Fibroblast of lung (primary cell): Measurements from ENCODE around the gene SUMO1. TPM values are rescaled to one million over a fixed set of nuclear protein-coding genes. Genes with fewer than 3 reads are reported as not detected.

ENCODE experiments used
- DNase-seq, 2 donors: peaks; one replicate each; pipeline versions ENCODE4 v3.0.0 to v3.0.0-alpha.2; 2010; ENCODE audit warnings: low read depth in 2 of 2
- H2AFZ ChIP-seq: 2 replicates; pipeline ENCODE4 v1.5.1; 2012; ENCODE audit warnings: low read length, control low read depth, inconsistent platforms
- H3K27ac ChIP-seq: 2 replicates; pipeline ENCODE4 v1.5.1; 2011; ENCODE audit warnings: low read length, control low read depth; ENCODE audit not compliant: insufficient read depth
- H3K27me3 ChIP-seq: 2 replicates; pipeline ENCODE4 v1.5.1; 2011; ENCODE audit warnings: mild to moderate bottlenecking, low read length; ENCODE audit not compliant: control insufficient read depth, insufficient read depth
- H3K36me3 ChIP-seq: 2 replicates; pipeline ENCODE4 v1.5.1; 2011; ENCODE audit warnings: low read length; ENCODE audit not compliant: control insufficient read depth, insufficient read depth
- H3K4me1 ChIP-seq: 2 replicates; pipeline ENCODE4 v1.5.1; 2011; ENCODE audit warnings: low read length; ENCODE audit not compliant: control insufficient read depth, insufficient read depth; ENCODE audit errors: extremely low read depth
- H3K4me2 ChIP-seq: 2 replicates; pipeline ENCODE4 v1.5.1; 2011; ENCODE audit warnings: low read length, control low read depth; ENCODE audit not compliant: insufficient read depth; ENCODE audit errors: extremely low read depth
- H3K4me3 ChIP-seq, 4 experiments: fragments of 200-600 bp in 1 of 4; sonication (generic) in 1 of 4; replicated peaks in 1 of 4; 2 replicates each; pipeline ENCODE4 v1.5.1; 2011 to 2016; ENCODE audit warnings: low read length in 4 of 4, low read depth in 3 of 4, mild to moderate bottlenecking in 3 of 4, control low read depth in 2 of 4, inconsistent platforms in 1 of 4, mixed read lengths in 1 of 4; ENCODE audit not compliant: insufficient read depth in 1 of 4; ENCODE audit errors: control extremely low read depth in 1 of 4
- H3K79me2 ChIP-seq: 2 replicates; pipeline ENCODE4 v1.5.1; 2012; ENCODE audit warnings: mild to moderate bottlenecking, low read length, inconsistent platforms; ENCODE audit not compliant: control insufficient read depth, insufficient read depth
- H3K9ac ChIP-seq: 2 replicates; pipeline ENCODE4 v1.5.1; 2011; ENCODE audit warnings: mild to moderate bottlenecking, low read length, control low read depth; ENCODE audit not compliant: insufficient read depth
- H3K9me3 ChIP-seq: 2 replicates; pipeline ENCODE4 v1.5.1; 2012; ENCODE audit warnings: low read depth, low read length; ENCODE audit not compliant: control insufficient read depth, insufficient read depth
- H4K20me1 ChIP-seq: 2 replicates; pipeline ENCODE4 v1.5.1; 2011; ENCODE audit warnings: low read length; ENCODE audit not compliant: control insufficient read depth, insufficient read depth; ENCODE audit errors: extremely low read depth
- CTCF ChIP-seq, 2 donors: IDR thresholded peaks in 1 of 2; conservative IDR thresholded peaks in 1 of 2; 1 replicate in 1 of 2; 2 replicates in 1 of 2; pipeline ENCODE4 v1.5.1; 2011 to 2012; ENCODE audit warnings: low read length in 2 of 2, control low read depth in 1 of 2, inconsistent platforms in 1 of 2, low read depth in 1 of 2, mild to moderate bottlenecking in 1 of 2
- EZH2 ChIP-seq: IDR thresholded peaks from 2 replicates; pipeline ENCODE4 v1.5.1; 2012; ENCODE audit warnings: low read length, control low read depth, mild to moderate bottlenecking; ENCODE audit errors: missing control alignments
- polyA plus RNA-seq, 2 donors: library from polyadenylated mRNA; depleted of rRNA in 1 of 2; stranded (reverse) in 1 of 2; unstranded in 1 of 2; fragments of >200 nt; gene quantifications; 2 replicates each; pipeline ENCODE4 v1.2.1, GENCODE V29; 2011 to 2012; ENCODE audit warnings: missing spikeins in 1 of 2
- total RNA-seq: library from RNA; depleted of rRNA; stranded (reverse); fragments of >200 nt; gene quantifications from 2 replicates; pipeline ENCODE4 v1.2.1, GENCODE V29; 2014

The SUMO1 gene
- total and polyA plus RNA-seq, 2 donors (not counting 1 experiment from before 2014, with no cell fraction given), result 107 to 170 TPM

- Histone ChIP-seq H3K4me1 (no peaks in the 10 kb centered on the region), H3K36me3 (no peaks in the 10 kb centered on the region), H3K27ac (no peak overlapping the region), H3K9ac (no peak overlapping the region), H2AFZ (no peak overlapping the region), H3K9me3 (no peaks in the 10 kb centered on the region), H3K79me2 (no peaks in the 10 kb centered on the region), H3K4me2 (no peak overlapping the region), H4K20me1 (no peaks in the 10 kb centered on the region), H3K27me3 (no peaks in the 10 kb centered on the region), H3K4me3 (no peak overlapping the region)
- no peak for DNase-seq
- no peak for TF ChIP-seq EZH2
- no peak for TF ChIP-seq CTCF (conservative IDR thresholded peaks at IDR 0.05 in 1 of 2, IDR thresholded peaks at IDR 0.05 in 1 of 2; ENCODE audit: low read depth in 1 of 2, low read length in 2 of 2)
Measured at GRCh38 chr2:202201220-202202160, 36.9 kb downstream of the SUMO1 start.

GRCh38 chr2:202196727-202197126, 41.7 kb downstream of the SUMO1 start:
- Histone ChIP-seq H3K27me3 (no peaks in the 10 kb centered on the region), H3K4me3 (no peak overlapping the region), H4K20me1 (no peaks in the 10 kb centered on the region), H3K9ac (no peak overlapping the region), H3K4me2 (no peak overlapping the region), H3K4me1 (no peaks in the 10 kb centered on the region), H3K27ac (no peak overlapping the region), H3K36me3 (no peaks in the 10 kb centered on the region), H2AFZ (no peak overlapping the region), H3K9me3 (no peaks in the 10 kb centered on the region), H3K79me2 (no peaks in the 10 kb centered on the region)
- DNase-seq, result no peak
- no peak for TF ChIP-seq CTCF (conservative IDR thresholded peaks at IDR 0.05 in 1 of 2, IDR thresholded peaks at IDR 0.05 in 1 of 2; ENCODE audit: low read depth in 1 of 2, low read length in 2 of 2)
- no peak for TF ChIP-seq EZH2

- no peak for TF ChIP-seq EZH2
- TF ChIP-seq CTCF (conservative IDR thresholded peaks at IDR 0.05 in 1 of 2, IDR thresholded peaks at IDR 0.05 in 1 of 2; ENCODE audit: low read depth in 1 of 2, low read length in 2 of 2), result no peak
- H3K27ac ChIP-seq, result no peak overlapping the region
- H3K27me3 ChIP-seq, result no peaks in the 10 kb centered on the region
- H3K79me2 ChIP-seq, result no peaks in the 10 kb centered on the region
- DNase-seq, result no peak
- no peak overlapping the region for H2AFZ ChIP-seq
- H3K36me3 ChIP-seq, result no peaks in the 10 kb centered on the region
- no peak overlapping the region for H3K4me3 ChIP-seq
- no peaks in the 10 kb centered on the region for H3K4me1 ChIP-seq
- no peak overlapping the region for H3K4me2 ChIP-seq
- no peaks in the 10 kb centered on the region for H4K20me1 ChIP-seq
- H3K9ac ChIP-seq, result no peak overlapping the region
- H3K9me3 ChIP-seq, result no peaks in the 10 kb centered on the region
Measured at GRCh38 chr2:202194418-202194817, 44.0 kb downstream of the SUMO1 start.
